ENCODE measurements around the gene NUP205.

GRCh38 chr7:135682191-135682590 is 124.5 kb downstream of the NUP205 start:
- TF ChIP-seq, protein P1, sequence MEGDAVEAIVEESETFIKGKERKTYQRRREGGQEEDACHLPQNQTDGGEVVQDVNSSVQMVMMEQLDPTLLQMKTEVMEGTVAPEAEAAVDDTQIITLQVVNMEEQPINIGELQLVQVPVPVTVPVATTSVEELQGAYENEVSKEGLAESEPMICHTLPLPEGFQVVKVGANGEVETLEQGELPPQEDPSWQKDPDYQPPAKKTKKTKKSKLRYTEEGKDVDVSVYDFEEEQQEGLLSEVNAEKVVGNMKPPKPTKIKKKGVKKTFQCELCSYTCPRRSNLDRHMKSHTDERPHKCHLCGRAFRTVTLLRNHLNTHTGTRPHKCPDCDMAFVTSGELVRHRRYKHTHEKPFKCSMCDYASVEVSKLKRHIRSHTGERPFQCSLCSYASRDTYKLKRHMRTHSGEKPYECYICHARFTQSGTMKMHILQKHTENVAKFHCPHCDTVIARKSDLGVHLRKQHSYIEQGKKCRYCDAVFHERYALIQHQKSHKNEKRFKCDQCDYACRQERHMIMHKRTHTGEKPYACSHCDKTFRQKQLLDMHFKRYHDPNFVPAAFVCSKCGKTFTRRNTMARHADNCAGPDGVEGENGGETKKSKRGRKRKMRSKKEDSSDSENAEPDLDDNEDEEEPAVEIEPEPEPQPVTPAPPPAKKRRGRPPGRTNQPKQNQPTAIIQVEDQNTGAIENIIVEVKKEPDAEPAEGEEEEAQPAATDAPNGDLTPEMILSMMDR (IDR thresholded peaks at IDR 0.05): no peak
- TF ChIP-seq EZH2 (IDR thresholded peaks at IDR 0.05): no peak

Data from neural progenitor cell (in vitro differentiated cells).